ENCODE data around the gene BUB3.

DNA sequence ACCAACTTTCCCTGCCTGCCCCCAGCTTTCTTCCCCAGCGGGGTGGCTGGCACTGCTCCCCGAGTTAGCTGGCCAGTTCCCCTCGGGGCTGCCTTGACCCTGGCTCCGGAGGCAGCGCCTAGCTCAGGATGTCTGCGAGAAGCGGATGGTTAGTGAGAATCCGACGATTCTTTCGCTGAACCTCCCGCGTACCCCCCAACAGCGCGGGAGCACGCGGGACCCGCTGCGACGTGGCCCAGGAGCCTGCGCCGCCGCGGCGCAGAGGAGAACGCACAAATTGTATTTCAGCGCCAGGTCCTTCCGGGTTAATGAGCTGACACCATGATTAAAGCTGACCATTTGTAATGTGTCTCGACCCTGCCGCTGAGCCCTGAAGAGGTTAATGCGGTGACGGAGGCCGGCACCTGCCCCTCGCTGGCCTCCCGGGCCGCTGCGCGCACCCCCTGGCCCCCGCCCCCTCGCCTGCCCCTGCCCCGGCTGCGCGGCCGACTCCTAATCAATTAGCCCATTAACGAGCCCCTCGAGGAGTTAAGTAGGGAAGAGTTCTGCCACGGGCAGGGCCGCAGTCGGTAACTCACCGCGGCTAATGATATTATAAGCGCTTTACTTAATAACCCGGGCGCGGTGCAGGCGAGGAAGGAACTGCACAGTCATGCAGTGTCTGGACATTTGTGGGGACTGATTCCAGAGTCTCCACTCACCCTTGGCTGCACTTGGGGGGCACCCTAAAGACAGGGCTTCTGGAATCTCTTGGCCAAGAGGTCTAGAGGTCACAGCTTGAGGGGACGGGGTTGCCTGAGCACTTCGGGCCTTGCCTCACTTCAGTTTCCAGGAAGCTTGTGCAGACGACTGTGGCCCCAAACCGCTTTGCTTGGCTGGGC is 7.9 kb upstream of the BUB3 start:
- TF ChIP-seq, protein P1, sequence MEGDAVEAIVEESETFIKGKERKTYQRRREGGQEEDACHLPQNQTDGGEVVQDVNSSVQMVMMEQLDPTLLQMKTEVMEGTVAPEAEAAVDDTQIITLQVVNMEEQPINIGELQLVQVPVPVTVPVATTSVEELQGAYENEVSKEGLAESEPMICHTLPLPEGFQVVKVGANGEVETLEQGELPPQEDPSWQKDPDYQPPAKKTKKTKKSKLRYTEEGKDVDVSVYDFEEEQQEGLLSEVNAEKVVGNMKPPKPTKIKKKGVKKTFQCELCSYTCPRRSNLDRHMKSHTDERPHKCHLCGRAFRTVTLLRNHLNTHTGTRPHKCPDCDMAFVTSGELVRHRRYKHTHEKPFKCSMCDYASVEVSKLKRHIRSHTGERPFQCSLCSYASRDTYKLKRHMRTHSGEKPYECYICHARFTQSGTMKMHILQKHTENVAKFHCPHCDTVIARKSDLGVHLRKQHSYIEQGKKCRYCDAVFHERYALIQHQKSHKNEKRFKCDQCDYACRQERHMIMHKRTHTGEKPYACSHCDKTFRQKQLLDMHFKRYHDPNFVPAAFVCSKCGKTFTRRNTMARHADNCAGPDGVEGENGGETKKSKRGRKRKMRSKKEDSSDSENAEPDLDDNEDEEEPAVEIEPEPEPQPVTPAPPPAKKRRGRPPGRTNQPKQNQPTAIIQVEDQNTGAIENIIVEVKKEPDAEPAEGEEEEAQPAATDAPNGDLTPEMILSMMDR (conservative IDR thresholded peaks at IDR 0.05; ENCODE audit: low read depth in 2 of 2) = no peak
- peak; percentile 90 for TF ChIP-seq EZH2 (IDR thresholded peaks at IDR 0.05; ENCODE audit: low read depth, unreplicated experiment)
- no peak for TF ChIP-seq POLR2AphosphoS5 (IDR thresholded peaks at IDR 0.05; ENCODE audit: low read depth)
- TF ChIP-seq NANOG (IDR thresholded peaks at IDR 0.05; ENCODE audit: borderline replicate concordance) = no peak
- TF ChIP-seq REST (IDR thresholded peaks at IDR 0.05; ENCODE audit: unreplicated experiment) = no peak
- peak; percentile 77 for TF ChIP-seq EZH2phosphoT487 (IDR thresholded peaks at IDR 0.05; ENCODE audit: unreplicated experiment)
- TF ChIP-seq ZNF331 (CRISPR knock-in tag; IDR thresholded peaks at IDR 0.05; ENCODE audit: low read depth) = no peak
- TF ChIP-seq STAT1 (IDR thresholded peaks at IDR 0.05; ENCODE audit: unreplicated experiment) = no peak
- TF ChIP-seq CREB1 (CRISPR knock-in tag; IDR thresholded peaks at IDR 0.05; ENCODE audit: low read depth) = no peak
- TF ChIP-seq JUNB (IDR thresholded peaks at IDR 0.05; ENCODE audit: unreplicated experiment) = no peak
